Measurements from ENCODE around the gene CNIH2.

Gene CNIH2

GRCh38 chr11:66259956-66260355 is 18.0 kb upstream of the CNIH2 start (continued):
- TF ChIP-seq ZBTB11 (tag by site-specific recombination; conservative IDR thresholded peaks at IDR 0.05; ENCODE audit: low read depth) (no peak), ZNF280C (tag by site-specific recombination; IDR thresholded peaks at IDR 0.05) (no peak)

GRCh38 chr11:66261578-66261977 is 16.4 kb upstream of the CNIH2 start:
- Histone ChIP-seq H3K4me1 (ENCODE audit: control insufficient read depth, insufficient read depth, low read length) (no peaks in the 10 kb centered on the region), H3K4me3 (ENCODE audit: low read depth, low read length) (no peak overlapping the region), H3K9me3 (ENCODE audit: control insufficient read depth, insufficient read depth, low read depth, low read length) (no peaks in the 10 kb centered on the region), H3K27ac (ENCODE audit: extremely low read depth, low read depth, low read length) (no peak overlapping the region), H3K36me3 (ENCODE audit: control insufficient read depth in 2 of 2, insufficient read depth in 1 of 2, low read length in 2 of 2) (peaks cover 3 to 75% of the 10 kb centered on the region in 2 experiments; a peak in 1 of 3 replicates)
- POLR2A ChIA-PET, result no interaction called here
- TF ChIP-seq ZNF654 (tag by site-specific recombination; IDR thresholded peaks at IDR 0.05; ENCODE audit: low read depth) (no peak), SCRT1 (tag by site-specific recombination; IDR thresholded peaks at IDR 0.05; ENCODE audit: borderline replicate concordance) (no peak), ZNF292 (tag by site-specific recombination; IDR thresholded peaks at IDR 0.05; ENCODE audit: borderline replicate concordance, low read depth) (no peak), OSR2 (tag by site-specific recombination; IDR thresholded peaks at IDR 0.05) (no peak), ZBTB49 (tag by site-specific recombination; IDR thresholded peaks at IDR 0.05; ENCODE audit: low read depth) (no peak), ZNF132 (tag by site-specific recombination; IDR thresholded peaks at IDR 0.05; ENCODE audit: borderline replicate concordance) (no peak), SP2 (tag by site-specific recombination; IDR thresholded peaks at IDR 0.05) (no peak), ZNF362 (tag by site-specific recombination; IDR thresholded peaks at IDR 0.05) (no peak), WT1 (tag by site-specific recombination; IDR thresholded peaks at IDR 0.05) (no peak), ZSCAN30 (tag by site-specific recombination; IDR thresholded peaks at IDR 0.05) (no peak), ZNF16 (tag by site-specific recombination; IDR thresholded peaks at IDR 0.05; ENCODE audit: low read depth) (no peak), ZNF664 (tag by site-specific recombination; IDR thresholded peaks at IDR 0.05) (no peak), ZNF391 (tag by site-specific recombination; IDR thresholded peaks at IDR 0.05; ENCODE audit: borderline replicate concordance, low read depth) (no peak), TRIM28 (IDR thresholded peaks at IDR 0.05; ENCODE audit: borderline replicate concordance, low read length) (no peak), KLF17 (tag by site-specific recombination; IDR thresholded peaks at IDR 0.05) (no peak), ZNF114 (tag by site-specific recombination; IDR thresholded peaks at IDR 0.05) (no peak)
- CTCF ChIA-PET, result interaction anchor here (0.9 to 2.5 kb wide), 3 partner anchors 20 to 50 kb away, joined by 4 to 15 read pairs (median 4); no protein-coding TSS in a partner anchor
